NCI-H345 treated with DMSO at 0.1 percent for 48 hours (cell line): ENCODE data around the gene BOC.

Source experiments
- DNase-seq: peaks from one replicate; lab custom pipeline; 2025; ENCODE audit not compliant: unreplicated experiment; lab: John Stamatoyannopoulos, UW

The BOC gene

DNA sequence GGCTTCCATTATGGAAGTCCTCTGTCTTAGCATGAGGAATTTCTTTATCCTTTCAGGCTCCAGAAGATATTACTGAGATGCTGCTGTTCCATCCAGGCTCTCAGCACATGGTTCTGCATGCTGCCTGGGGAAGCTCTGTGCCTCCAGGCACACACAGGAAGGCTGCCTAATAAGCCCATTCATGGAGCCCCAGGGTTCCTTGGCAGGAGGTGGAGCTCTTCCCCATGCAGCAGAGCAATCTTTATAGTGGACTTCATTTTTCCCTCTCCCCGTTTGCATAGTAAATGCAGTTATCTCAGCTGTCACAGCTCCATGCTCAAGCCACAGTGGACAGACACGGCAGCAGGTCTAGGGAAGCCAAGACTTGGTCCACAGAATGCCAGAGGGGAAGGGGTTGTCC is 57.6 kb downstream of the BOC start:
- DNase-seq = no peak

DNA sequence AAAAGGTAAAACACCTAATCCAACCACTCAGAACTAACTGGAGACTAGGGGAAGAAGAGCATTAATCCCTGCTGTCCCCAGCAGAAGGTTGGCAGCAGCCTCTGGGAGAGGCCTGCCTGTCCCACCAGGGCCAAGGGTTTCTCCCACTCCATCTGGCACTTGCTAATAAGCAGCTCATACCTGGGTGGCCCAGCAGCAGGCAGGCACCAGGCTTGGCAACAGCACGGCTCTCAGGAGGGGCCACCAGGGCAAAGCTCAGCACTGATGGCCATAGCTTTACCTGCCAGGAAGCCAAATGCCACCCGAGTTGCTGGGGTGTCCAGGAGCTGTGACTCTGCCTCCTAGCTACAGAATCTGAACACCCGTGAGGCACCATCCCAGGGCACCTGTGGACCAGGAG is 58.3 kb downstream of the BOC start:
- DNase-seq = no peak

DNA sequence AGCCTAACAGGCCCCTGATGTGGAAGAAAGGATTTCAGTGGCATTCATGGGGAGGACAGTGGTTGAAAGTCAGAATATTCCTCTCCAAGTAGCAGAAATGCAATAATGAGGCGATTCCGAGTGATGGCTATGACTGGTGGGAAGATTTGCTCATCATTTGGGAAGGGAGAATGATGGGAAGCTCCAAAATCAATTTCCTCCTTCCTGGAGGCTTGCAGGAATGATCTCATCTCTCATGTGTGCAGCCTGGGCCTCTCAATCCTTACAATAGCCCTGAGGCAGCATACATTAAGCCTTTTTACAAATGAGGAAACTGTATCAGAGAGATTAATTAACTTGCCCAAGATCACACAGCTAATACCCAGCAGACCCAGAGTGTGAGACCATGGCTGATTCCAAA is 58.7 kb downstream of the BOC start:
- no peak for DNase-seq

DNA sequence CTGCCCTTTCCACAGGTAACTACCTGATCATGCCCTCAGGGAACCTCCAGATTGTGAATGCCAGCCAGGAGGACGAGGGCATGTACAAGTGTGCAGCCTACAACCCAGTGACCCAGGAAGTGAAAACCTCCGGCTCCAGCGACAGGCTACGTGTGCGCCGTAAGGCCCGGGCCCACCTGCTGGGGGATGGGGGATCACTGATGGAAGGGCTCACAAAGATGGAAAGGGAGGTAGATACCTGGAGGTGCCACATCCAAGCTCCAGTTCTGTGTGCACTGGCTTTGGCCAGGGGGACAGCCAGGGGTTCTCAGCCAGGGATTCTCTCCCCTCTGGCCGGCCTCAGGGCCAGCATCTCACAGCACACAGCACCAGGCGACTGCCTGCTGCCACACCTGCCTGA is 59.4 kb downstream of the BOC start:
- no peak for DNase-seq

DNA sequence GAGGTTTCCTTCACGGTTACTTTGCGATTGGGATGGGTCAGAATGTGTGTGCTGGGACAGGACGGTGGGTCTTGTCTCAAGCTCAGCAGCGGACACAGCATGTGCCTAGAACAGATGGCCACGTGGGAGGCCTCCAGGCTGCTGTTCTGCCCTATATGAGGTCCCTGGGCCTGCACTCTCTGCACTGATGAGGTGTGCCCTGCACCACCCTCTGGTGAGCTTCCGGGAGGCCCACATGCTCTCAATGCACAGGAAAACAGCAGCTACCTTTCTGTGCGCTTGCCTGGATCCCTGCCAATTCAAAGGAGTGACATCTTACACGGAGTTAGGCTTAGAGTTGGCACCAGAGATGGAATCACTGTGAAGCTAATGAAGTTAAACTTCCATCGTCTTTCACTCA is 59.8 kb downstream of the BOC start:
- DNase-seq = peak; percentile 36

DNA sequence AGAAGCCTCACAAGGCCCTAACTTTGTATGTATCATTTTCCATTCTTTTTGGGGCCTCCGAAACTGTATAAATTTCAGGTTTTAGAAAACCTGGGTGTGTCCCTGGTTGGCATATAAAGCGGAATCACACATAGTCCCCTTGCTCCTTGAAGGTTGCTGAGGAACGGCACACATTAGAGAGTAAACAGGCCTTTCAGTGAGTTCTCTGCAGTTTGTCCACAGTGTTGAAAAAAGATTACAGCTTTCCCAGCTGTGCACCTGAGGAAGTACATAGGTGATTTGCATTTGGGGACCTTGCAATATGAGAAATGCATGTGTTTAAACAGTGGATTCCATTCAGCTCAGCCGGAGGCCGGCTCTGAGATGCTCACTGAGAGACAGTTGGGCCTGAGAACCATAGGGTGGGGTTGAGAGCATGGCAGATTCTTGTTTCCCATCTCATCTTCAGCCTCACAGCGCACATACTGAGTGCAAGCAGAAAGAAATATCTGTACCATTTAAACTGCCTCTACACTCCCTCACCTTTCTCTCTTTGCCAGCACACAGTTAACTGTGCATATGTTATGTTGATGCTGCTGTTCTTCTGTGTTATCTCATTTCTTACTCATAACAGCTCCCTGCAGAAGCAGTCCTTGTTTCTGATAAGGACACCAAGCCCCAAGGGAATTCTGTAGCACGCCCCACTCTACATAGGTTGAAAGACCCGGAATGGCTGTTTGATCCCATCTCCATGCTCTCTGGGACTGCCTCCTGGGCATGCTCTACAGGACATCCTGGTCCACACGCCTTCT is 60.4 kb downstream of the BOC start:
- DNase-seq = no peak

DNA sequence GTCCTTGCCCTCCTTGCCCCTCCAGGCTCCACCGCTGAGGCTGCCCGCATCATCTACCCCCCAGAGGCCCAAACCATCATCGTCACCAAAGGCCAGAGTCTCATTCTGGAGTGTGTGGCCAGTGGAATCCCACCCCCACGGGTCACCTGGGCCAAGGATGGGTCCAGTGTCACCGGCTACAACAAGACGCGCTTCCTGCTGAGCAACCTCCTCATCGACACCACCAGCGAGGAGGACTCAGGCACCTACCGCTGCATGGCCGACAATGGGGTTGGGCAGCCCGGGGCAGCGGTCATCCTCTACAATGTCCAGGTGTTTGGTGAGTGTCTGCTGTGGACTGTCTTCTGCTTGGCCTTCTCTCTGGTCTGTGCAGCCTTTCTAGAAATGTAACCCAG is 61.0 kb downstream of the BOC start:
- DNase-seq = no peak

DNA sequence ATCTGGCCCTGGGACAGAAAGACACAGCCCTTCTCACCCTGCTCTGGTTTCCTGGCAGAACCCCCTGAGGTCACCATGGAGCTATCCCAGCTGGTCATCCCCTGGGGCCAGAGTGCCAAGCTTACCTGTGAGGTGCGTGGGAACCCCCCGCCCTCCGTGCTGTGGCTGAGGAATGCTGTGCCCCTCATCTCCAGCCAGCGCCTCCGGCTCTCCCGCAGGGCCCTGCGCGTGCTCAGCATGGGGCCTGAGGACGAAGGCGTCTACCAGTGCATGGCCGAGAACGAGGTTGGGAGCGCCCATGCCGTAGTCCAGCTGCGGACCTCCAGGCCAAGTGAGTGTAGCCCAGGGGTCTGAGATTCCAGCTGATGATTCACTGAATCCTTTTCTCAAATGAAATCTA is 61.7 kb downstream of the BOC start:
- no peak for DNase-seq

DNA sequence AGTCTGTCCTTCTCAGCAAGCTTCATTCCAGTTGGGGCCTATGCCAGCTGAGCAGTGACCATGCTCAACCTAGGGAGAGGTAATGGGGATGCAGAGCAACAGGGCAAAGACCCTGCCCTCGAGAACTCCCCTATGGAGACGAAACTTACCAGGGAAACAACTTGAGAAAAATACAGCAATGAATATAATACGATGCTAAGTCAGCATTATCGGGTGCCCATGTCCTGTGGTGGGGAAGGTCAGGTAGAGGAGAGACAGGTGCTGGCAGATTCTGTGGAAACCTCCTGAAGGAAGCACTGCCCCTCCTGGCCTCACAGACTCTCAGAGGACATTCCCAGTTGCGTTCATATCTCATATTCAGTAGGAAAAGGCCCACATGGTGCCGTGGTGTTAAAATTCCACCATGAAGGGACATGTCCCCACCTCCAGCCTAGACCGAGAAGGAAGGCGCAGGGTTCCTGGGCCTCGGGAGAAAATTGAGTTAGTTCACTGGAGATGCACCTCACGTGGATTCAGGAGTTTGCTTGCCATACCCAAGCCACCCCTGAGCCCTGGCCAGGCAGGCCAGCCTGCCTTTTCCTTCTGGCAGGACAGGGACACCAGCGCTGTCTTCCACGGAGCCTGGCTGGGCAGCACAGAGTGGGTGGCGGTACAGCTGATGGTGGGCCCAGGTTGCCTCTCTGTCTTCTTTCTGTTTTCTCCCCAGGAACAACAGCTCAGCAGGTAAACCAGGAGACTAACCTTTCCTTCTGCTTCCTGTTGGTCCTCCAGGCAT is 62.4 kb downstream of the BOC start:
- DNase-seq = no peak

DNA sequence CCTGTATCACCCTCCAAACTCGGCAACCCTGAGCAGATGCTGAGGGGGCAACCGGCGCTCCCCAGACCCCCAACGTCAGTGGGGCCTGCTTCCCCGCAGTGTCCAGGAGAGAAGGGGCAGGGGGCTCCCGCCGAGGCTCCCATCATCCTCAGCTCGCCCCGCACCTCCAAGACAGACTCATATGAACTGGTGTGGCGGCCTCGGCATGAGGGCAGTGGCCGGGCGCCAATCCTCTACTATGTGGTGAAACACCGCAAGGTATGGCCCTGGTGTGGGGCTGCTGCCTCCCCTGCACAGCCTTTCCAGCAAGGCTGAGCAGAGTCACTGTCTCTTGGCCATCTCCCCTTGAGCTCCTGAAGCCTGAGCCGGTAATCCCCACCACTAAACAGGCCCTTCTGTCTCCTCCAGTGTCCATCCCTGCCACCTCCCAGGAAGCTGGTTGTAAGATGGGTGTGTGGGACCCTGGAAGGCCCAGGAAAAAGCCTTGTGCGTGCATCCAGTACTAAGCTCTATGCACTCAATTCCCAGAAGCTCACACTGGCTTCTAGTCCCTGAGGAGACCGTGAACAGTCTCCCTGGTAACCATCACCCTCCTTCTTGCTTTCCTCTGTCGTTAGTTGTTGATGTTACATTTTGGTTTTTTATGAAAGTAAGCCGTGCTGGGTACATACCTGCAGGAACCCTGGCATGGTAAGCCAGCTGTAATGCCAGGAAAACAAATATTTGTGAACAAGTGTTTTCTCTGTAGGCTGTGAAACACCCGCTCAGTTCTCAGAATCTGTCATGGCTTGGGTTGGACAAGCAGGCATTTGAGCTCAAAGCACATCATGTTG is 63.3 kb downstream of the BOC start:
- no peak for DNase-seq

DNA sequence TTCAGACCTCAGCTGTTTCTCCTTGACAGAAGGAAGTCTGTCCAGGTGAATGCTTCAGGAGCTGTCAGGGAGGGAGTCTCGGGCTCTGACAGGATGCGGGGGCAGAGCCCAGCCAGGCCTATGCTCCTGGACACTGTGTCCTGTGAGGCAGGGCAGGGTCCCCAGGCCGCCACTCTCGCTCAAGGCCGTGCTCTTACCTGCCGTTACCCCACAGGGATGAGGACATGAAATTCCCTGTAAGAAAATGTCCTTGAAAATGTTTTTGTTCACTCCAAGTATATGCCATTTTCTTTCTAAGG is 63.9 kb downstream of the BOC start:
- DNase-seq = no peak

DNA sequence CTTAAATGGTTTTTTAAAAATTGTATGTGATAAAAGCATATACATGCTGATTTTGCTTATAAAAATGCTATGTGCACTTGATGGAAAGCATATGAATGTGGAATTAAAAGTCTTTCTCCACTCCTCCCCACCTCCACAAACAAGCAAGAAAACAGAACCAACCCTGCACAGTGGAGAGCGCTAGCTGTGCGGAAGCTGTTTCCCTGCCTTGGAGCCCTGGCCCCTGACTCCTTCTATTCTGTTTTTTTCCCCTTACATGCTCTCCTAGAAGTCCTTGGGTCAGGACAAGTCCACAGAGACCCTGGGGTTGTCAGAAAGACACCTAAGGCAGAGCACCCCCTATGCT is 64.2 kb downstream of the BOC start:
- DNase-seq = no peak

DNA sequence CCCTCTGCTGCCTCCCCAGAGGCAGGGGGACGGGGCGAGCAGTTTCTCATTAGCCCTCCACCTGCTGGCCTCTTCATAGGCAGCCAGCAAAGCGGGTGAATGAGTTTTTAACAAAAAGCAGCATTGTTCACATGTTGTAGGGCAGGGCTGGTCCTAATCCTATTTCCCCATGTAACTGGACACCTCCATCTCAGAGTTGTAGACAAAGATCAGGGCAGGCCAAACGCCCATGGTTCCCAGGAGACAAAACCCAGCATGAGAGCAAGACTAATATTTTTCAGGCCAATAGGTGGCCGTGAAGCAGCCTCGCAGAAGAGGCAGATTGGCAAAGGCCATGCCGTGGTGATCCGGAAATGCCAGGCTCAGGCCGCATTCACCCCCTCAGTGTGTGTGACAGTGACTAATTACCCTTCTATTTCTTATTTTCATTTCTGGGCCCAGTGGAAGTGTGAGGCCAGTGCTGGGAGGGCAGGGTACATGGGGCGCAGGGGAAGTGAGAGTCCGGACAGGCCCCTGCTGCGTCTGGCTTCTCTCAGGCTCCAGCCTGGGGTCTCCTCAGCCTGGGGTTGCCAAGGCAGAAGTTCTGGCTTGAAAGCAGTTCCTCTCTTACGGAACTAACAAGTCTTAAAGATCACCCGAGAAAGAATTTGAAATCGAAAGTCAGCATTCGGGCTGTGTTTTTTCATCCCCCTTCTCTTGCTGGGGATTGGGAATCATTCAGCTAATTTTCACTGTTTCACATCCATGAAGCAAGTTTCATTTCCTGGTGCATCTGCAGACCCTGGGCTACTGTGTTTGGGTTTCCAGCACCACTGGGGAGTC is 64.8 kb downstream of the BOC start:
- DNase-seq = no peak

DNA sequence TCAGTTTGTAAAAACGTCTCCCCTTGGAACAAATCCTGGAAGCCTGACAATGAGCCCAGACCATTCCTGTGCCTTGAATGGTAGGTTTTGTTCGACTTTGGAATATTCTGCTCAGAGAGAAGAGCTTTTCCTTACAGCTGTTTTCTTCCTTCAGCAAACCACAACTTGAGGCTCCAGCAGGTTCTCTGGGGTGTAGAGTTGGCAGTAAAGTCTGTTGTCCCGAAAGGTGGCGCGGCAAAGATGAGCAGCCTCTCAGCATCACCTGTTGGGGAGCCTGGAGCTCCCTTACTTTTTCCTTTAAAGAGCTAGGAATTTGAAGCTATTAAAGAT is 65.4 kb downstream of the BOC start:
- DNase-seq = no peak

DNA sequence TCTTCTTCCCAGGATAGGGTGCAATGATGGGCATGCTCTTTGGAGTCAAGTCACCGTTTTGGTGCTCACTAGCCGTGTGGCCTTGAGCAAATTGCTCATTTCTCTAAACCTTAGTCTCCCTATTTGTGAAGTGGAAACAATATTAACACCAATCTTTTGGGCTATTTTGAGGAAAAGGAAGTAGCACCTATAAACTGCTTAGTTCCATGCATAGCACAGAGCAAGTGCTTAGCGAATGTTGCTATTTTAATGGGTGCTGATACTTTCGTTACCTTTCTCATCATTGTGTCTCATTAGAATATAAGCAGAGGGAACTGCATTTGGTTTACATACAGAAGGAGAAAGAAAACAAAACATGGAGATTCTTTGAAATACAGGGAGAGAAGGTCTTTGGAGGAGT is 66.1 kb downstream of the BOC start:
- no peak for DNase-seq

DNA sequence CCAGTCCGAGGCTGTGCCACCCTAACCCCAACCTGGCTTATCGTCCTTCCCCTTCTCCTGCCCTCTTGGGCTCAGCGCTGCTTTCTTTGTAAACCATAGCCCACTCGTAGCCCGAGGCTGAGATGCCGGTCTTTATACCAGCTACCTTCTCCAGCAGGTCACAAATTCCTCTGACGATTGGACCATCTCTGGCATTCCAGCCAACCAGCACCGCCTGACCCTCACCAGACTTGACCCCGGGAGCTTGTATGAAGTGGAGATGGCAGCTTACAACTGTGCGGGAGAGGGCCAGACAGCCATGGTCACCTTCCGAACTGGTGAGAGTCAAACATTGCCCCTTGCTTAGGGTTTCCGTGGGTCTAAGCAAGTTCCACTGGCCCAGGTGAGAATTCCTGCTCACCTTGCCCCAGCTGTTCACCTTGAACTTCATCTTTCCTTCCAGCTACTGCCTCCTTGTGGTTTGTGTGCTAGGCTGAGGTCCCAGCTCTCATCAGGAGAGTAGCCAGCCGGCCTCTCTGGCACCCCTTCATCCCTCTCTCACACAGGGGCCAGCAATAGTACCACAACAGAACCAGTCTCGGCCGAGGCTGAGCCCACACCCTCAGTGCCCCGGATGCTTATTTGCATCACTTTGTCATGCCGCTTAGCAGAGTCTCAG is 66.7 kb downstream of the BOC start:
- no peak for DNase-seq

DNA sequence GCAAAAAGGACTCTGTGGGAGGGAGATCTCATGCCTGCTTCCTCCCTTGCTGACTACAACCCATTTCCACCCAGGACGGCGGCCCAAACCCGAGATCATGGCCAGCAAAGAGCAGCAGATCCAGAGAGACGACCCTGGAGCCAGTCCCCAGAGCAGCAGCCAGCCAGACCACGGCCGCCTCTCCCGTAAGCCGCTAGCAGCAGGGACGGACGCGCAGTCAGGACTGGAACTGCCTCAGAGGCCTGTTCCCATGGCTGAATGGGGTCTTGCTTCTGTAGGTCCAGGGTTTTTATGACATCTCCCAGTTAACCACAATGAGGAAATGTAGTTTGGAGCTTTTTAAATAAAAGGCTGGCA is 67.2 kb downstream of the BOC start:
- DNase-seq = no peak

DNA sequence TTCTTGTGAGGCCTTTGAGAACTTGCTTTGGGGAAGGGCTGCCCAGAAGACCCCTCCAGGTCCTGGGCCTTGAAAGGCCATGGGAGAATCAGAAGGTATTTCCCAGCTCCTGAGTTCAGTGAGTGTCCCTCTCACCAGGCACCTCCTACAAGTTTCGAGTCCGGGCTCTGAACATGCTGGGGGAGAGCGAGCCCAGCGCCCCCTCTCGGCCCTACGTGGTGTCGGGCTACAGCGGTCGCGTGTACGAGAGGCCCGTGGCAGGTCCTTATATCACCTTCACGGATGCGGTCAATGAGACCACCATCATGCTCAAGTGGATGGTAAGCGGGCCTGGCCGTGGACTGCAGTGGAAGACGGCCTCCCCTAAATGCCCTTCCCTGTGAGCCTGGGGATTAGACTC is 68.3 kb downstream of the BOC start:
- no peak for DNase-seq

DNA sequence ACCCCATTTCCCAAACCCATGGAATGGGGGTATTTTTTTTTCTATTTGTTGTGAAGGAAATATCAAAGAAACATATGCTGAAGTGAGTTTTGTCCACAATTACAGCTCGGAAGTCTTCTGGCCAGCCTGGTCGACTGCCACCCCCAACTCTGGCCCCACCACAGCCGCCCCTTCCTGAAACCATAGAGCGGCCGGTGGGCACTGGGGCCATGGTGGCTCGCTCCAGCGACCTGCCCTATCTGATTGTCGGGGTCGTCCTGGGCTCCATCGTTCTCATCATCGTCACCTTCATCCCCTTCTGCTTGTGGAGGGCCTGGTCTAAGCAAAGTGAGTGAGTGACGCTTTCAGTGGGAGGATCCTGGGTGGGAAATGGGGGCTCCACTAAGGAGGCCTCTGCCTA is 71.9 kb downstream of the BOC start:
- no peak for DNase-seq

DNA sequence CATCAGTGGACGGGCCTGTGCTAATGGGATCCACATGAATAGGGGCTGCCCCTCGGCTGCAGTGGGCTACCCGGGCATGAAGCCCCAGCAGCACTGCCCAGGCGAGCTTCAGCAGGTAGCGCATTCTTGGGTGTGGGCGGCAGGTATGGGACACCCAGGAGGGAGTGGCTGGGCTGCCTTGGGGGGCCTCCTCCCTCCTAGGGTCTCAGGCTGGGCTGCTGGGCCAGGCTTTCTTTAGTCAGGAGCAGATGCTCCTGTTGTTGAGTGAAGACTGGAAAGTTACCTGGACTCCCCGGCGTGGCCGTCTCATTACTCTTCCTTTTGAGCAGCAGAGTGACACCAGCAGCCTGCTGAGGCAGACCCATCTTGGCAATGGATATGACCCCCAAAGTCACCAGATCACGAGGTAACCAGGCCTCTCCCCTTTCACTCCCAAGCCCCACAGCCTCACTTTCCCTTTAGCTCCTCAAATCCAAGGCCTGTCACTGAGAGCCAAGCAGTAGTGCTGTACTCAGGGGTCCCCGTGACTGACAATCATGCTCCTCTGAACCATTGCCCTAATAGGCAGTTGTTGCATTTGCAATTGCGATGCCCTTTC is 73.2 kb downstream of the BOC start:
- DNase-seq = no peak

DNA sequence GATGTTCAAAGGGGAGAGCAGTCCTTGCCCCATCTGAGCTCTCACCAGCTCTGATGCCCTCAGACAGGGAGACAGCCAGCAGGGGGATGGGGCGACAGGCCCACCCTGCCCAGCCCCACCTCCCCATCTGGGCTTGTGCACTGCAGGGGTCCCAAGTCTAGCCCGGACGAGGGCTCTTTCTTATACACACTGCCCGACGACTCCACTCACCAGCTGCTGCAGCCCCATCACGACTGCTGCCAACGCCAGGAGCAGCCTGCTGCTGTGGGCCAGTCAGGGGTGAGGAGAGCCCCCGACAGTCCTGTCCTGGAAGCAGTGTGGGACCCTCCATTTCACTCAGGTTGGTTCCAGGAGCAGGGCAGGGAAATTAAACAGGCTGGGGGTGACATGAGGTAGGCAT is 73.9 kb downstream of the BOC start:
- DNase-seq = no peak
